ENCODE measurements around the gene CKM.

DNA sequence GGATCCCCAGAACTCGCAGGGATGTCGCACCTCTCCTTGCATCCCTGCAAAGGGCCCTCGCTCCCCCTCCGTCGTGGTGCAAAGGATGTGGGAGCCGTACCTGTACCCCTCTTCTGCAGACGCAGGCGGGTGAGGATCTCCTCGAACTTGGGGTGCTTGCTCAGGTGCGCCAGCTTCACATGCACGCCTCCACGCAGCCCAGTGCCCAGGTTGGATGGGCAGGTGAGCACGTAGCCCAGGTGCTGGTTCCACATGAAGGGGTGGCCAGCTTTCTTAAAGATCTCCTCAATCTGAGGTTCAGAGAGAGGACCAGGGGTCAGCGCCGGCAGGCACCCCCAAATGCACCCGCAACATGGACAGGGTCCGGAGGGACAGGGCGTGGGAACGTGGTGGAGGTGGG lies 15.3 kb downstream of the CKM start:
- TF ChIP-seq, protein P1, sequence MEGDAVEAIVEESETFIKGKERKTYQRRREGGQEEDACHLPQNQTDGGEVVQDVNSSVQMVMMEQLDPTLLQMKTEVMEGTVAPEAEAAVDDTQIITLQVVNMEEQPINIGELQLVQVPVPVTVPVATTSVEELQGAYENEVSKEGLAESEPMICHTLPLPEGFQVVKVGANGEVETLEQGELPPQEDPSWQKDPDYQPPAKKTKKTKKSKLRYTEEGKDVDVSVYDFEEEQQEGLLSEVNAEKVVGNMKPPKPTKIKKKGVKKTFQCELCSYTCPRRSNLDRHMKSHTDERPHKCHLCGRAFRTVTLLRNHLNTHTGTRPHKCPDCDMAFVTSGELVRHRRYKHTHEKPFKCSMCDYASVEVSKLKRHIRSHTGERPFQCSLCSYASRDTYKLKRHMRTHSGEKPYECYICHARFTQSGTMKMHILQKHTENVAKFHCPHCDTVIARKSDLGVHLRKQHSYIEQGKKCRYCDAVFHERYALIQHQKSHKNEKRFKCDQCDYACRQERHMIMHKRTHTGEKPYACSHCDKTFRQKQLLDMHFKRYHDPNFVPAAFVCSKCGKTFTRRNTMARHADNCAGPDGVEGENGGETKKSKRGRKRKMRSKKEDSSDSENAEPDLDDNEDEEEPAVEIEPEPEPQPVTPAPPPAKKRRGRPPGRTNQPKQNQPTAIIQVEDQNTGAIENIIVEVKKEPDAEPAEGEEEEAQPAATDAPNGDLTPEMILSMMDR (IDR thresholded peaks at IDR 0.05) = no peak
- no peak for TF ChIP-seq POLR2A (IDR thresholded peaks at IDR 0.05)
- TF ChIP-seq POLR2AphosphoS5 (IDR thresholded peaks at IDR 0.05) = no peak
